NCI-H526 treated with DMSO at 0.1 percent for 48 hours (cell line): ENCODE data around the gene CHURC1.
A peak's percentile ranks its signal among the peaks of the same experiment; 100 is the strongest.

ENCODE experiments used
- DNase-seq: peaks from one replicate; lab custom pipeline; 2025; lab: John Stamatoyannopoulos, UW

Gene CHURC1

DNA sequence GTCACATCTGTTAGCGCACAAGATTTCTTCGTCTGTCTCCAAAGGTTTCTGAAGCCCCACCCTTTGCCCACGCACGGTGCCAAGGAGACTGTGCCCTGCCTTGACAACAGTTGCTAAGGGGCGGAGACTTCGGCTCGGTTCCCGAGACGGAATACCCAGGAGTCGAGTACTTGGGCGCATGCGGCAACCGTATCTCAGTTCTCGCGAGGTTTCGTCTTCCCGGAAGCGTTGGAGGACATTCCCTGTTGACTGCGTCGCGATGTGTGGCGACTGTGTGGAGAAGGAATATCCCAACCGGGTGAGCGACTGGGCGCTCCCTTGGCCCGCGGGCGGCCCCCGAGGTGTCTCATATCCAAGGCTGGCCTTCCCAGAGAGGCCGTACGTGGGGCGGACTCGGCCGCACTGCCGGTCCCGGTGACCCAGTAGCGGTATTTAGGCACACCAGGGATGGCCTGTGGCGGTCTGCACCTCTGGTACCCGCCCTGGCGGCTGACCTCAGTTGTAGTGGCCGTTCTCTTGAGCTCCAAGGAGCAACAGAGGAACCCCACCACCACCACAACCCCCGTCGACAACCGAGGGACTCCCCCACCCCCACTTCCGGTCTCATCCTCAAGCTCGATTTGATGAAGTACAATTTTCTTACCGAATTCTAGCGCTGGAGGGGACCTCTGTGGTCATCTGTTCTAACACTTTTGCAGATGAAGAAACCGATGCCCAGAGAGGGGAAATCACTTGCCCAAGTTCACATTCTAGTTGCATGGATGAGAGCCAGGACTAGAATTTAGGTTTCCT lies at the start of gene CHURC1:
CHURC1 (plus strand) TSS at position 219 of the 792 bp plus-strand sequence; CDS start at position 260, 41 bp downstream.
- DNase-seq: peak; percentile 96

DNA sequence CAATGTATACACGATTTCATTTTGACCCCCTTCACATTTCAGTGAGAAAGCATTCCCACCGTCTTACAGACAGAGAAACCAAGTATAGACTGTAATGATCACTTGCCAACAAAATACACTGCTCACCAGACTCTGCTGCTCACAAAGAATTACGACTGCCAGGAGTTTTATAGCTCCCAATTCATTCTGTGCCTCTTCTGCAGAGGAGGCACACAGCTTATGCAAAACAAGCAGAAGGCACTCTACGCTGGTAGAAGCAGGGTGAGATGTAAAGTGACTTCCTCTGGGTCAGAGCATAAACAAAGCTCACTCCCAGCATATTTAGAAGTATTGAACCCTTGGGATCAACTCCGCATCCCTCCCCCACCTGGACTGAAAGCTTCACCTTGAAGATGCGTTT lies 49.1 kb upstream of the CHURC1 start:
- peak; percentile 40 for DNase-seq

DNA sequence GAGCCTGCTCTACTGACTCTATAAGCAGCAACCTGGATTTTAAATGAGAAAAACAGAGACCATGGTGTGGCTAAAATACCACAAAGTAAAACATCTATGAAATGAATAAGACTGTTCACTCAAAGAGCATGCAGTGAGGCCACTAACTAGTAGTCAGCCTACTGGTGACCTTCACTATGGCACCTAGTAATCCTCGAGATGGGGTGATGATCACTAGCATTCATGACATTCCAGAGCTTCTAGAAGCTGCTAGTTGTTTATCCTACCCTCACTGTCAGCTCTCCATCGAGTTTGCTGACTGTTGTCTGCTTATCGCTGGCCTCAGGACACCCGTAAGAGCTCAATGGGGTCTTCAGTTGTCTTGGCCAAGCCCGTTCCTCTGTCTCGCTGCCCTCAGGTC lies 48.3 kb upstream of the CHURC1 start:
- no peak for DNase-seq

DNA sequence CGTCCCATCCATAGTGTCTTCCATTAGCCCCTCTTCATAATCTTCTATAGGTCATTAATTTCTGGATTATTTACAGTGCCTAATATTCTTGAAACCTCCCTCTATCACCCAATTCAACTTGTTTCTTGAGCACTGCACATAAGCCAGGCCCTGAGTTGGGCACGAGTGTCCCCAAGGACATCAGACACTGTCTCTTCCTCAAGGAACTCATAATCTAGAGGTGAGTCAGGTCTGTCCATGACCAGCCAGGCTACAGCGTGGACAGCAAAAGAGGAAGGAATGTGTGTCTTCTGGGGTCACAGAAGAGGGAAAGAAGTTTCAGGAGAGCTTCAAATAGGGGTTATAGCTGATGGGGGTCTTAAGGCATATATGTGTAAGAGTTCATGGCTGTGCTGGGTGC lies 47.1 kb upstream of the CHURC1 start:
- no peak for DNase-seq

DNA sequence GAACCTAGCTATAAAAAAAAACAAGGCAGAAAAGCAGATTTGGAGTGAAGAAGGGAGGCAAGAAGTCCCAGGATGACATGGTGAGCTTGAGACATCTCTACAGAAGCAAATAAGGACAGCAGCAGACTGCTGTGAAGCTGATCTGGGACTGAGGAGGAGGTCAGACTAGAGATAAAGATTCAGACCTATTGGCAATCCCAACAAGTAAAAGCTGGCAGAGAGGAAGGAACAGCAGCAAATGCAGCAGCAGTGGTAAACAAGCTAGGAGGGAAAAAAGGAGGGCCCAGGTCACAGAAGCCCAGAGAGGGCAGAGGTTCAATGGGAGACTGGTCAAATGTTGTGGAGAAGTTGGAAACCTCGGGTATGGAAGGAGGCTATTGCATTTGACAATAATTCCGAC lies 45.9 kb upstream of the CHURC1 start:
- DNase-seq: no peak

DNA sequence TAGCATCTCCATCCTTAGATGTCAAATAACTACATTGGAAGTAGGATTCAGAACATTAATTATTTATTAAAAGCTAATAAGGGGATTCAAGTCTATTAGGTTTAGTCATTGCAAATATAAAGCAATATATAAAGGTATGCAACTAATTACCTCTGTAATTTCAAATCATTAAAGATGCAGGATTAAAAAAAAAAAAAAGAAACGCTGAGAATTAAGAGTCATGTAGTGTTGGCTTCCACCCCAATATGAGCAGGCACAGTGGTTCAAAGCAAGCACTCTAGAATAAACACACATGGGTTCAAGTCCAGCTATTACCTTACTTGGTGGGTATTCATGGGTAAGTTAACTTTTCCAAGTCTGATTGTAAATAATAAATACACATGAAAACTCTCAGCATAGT lies 45.4 kb upstream of the CHURC1 start:
- no peak for DNase-seq

DNA sequence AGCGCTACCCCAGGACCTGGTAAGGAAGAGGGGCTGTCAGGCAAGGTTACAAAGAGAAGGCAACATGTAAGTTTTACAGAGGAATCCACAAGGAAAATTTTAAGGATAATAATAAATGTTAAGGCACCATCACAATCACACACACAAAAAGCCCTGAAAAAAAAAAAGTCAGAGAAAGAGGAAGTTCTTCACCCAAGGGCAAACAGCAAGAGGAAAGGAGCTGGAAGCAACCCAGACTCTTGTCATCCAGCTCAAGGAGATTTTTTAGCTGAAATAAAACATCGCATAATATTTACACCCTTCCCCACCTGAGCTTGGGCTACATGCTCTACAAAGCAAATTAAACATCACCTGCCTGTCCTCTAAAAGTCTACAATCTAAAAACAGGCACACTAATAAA lies 44.1 kb upstream of the CHURC1 start:
- no peak for DNase-seq

DNA sequence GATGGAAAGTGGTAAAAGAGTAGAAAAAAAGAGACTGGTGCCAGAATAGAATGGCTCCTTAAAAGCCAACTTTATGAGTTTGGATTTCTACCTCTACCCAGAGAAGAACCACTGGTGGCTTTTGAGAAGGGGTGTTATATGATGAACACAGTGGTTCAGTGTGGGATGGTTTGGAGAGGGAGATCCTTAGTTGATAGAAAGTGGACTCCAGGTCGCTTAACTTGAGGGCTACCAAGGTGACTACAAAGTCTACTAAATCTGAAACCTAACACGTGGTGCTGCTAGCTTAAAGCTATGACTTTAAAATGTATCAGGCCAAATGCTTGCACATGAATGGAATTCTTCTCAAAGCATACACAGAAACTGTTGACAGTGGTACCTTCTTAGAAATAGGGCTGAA lies 42.9 kb upstream of the CHURC1 start:
- DNase-seq: no peak

DNA sequence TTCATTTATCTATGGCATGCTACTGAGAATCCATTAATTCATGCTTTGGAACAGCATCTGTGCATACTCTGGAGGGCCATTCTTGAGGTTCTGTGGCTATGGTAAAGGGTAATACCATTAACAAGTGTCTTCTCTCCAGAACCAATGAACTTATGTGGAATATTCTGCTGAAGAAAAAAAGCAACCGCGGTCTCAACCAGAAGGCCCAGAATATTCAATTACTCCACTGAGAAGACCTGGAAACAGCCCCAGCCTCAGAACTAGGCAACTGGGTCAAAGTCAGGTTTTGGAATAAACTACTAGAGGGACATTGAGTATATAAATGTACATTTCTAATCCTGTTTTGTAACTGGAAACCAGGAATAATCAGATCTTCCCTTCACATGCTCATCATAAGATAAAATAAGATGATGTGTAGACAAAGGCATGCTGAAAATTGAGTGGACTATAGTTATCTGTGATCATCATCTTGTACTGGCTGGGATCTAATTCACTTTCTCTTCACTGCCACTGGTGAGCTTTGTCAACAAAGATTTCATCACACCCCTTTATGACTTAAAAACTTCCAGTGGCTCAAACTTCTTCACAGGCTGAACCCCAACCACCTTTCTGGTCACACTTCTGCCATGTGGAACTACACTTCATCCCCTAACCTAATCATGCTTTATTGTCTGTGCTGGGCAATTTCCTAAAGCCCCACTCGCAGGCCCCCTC lies 40.6 kb upstream of the CHURC1 start:
- no peak for DNase-seq

DNA sequence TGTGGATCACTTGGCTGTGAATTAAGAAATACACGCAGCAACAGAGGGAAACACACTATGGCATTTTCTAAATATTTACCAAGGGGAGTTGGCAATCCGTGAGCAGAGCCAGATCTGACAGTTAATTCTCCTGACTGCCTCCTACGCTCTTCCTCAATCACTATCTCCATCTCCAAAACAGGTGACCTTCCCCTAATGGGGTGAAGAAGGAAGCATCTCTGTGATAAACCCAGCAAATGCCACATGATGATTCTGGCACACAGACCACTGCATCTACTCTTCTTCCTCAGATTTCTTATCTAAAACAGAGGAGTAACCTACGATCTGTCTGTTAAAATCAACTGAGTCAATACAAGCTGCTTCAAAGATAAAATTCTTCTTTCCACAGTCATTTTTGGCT lies 38.9 kb upstream of the CHURC1 start:
- no peak for DNase-seq

DNA sequence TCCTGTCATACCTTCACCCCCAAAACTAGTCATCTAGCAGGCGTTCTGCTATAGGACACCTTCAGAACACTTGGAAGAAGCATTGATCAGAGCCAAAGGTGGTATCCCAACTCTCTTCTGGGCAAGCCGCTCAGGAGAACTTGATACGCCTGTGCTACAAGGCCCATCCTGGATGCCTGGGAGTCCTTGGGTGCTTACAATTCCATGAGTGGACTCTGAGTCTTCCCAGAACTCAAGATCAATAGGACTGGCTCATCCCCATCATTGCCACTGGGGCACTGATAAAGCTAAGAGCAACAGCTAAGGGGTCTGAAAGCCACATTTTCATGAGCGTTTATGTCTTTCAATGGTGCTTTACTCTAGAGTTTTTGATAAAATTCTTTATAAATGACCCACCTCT lies 36.4 kb upstream of the CHURC1 start:
- no peak for DNase-seq

DNA sequence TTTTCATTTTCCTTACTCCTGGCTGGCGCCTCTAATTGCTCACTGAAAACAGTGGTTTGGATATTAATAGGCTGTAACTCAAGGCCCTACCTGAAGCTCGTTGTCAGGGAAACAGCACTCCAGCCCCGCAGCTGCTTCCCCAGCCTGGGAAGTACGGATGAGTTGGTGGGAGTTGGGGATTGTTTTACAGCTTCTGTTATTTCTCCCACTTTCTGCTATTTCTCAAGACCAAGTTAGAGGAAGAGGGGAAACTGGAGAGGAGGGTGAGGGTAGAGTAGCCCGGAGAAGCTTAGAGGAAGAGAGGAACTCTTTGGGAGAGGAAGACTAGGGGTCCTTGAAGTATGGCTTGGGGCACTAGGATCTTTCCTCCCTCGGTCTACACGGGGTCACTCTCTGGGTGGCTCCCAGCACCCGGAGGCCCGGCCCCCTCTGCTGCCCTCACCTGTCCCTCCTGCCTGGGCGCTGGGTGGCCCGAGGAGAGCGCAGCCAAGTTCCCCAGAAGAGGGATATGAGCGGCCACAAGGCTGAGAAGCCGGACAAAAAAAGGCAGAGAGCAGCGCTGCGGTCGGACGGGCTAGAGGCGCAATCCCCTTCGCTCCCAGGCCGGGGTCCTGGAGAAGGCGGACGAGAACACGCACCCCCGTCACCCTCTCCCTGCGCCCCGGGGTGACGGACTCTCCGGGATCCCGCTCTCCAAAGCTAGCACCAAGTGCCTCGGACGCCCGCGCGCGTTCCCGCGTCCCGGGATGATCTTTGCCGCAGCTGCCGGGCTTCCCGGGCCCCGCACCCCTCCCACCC lies 35.2 kb upstream of the CHURC1 start:
- peak; percentile 40 for DNase-seq

DNA sequence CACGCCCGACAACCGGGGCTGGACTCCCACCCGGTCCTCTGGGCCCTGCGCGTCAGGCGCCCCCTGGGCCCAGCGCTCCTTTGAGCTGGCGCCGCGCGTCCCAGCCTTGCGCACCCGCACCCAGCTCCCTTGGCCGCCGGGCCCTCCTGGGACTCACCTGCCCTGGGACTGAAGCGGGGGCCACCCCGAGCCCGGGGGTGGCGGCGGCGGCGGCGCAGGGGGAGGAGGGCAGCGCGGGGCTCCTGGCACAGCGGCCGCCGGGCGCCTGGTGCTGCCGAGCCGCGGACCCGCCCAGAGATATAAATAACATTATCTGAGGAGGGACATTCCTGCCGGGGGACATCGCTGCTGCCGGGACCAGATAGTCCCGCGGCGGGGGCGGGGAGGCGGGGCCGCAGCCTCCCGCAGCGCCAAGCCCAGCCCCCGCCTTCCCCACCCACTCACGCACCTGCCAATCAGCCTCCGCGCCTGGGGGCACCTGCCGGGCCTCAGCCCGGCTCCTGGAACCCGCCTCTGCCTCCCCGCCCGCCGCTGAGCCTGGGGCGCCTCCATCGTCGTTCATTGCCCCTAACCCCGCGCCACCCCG lies 34.5 kb upstream of the CHURC1 start, which contains the start of gene SPTB:
SPTB (minus strand) TSS at position 273 of the 586 bp plus-strand sequence. CDS start 56,813 bp downstream, outside the sequence.
- DNase-seq: peak; percentile 47

DNA sequence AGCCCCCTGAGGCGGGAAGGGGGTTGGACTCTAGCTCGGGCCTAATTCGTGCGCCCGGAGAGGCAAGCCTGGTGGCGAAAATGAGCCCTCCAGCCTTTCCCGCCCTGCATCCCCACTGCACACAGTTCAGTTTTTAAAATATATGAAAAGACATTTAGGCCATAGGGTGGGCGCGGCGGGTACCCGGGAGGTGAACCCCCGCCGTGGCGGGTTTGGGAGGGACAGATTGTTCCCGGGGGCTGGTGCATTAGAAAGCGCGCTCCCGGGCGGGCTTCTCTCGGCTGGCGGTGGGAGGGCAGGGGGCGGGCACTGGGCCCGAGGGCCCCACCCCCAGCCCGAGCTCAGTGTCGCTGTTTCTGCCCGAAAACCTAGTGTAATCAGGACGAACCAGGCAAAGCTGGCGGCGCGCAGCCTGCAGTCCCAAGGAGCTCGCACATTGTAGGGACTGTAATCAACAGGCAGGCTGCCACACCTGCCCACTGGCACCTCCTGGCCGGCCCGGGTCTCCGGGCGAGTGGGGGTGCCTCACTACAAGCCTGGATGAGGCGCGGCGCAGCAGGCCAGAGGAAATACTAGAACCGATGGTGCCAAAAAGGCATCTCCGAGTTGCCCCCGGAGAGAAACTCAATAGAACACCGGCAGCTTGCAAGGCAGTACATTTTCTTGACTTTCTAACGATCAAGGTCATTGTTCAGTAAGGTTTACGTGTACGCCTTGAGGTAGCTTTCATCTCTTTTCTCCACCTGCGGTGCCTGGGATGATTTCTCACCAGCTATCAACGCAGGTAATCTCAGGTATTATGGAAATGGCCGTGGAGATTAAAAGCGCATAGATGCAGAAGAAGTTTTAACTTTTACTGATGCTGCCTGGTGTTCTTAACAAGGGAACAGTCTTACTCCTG lies 33.8 kb upstream of the CHURC1 start:
- DNase-seq: peak; percentile 54

DNA sequence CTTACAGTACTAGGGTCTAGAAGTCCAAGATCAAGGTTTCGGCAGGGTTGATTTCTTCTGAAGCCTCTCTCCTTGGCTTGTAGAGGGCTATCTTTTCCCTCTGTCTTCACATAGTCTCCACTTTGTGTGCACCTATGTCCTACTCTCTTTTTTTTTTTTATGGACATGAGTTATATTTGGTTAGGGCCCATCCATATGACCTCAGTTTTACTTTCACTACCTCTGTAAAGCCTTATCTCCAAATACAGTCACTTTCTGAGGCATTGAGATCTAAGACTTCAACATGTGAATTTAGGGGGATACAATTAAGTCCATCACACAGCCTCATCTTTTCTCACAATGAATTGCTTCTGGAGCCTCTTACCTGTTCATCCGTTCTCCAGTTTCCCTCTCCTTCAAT lies 28.7 kb upstream of the CHURC1 start:
- no peak for DNase-seq

DNA sequence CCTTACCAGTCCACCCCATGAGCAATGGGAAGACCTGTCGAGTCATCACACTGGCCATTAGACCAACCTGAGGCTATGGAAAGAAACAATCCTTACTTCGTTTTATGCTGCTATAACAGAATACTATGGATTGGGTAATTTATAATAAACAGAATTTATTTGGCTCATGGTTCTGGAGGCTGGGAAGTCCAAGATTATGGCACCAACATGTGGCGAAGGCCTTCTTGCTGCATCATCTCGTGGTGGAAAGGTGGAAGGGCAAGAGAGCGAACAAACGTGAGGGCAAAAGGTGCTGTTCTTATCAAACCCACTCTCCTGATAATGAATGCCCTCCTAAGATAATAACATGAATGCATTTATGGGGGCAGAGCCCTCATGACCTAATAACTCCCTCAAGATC lies 24.9 kb upstream of the CHURC1 start:
- DNase-seq: no peak

DNA sequence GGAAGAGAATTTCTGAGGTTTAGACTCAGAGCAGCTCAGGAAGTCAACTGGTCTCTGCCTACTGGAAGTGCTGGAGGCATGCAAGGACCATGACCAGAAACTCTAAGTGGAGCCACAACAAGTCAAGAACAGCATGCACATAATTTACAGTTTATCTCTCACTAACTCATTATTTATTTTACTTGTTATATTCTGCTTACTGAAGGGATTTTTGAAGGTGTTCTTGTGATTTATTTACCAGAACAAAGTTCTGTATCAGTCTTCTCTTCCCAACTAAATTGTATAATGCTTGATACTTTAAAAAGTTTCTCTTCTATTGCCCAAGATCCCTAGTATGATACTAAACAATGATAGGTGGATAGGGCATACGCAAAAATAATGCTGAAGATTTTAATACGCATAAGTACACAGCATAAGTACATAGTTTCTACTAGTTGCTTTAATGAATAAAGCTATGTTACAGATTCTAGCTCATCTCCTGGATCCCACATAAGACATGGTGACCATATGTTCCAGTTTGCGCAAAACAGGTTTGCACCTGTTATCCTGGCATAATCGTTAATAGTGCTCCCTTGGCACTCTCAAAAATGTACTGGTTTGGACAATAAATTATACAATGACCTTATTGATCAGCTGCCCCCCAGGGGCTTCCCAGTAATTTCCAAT lies 22.9 kb upstream of the CHURC1 start:
- DNase-seq: no peak

DNA sequence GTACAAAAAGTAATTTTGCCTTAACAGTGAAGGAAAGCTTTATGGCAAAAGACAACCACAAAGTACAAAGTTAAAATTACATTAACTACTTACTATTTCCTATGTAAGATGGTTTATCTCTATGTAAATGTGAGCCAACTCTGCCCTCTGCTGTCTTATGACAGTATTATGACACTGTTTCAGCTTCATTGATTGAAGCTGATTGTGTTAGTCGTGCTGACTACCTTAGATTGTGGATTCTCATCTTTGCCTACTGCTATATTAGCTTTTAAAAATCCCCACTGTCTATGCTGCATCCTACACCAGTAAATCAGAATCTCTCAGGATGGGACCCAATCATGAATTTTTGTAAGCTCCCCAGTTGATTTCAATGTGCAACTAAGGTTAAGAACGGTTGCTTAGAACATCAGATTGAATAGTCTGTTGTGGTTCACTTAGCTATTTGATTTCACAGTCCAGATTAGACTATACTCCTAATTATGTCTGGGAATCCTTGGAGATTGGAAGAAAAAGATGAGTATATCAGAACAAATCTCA lies 22.3 kb upstream of the CHURC1 start:
- DNase-seq: peak; percentile 62

DNA sequence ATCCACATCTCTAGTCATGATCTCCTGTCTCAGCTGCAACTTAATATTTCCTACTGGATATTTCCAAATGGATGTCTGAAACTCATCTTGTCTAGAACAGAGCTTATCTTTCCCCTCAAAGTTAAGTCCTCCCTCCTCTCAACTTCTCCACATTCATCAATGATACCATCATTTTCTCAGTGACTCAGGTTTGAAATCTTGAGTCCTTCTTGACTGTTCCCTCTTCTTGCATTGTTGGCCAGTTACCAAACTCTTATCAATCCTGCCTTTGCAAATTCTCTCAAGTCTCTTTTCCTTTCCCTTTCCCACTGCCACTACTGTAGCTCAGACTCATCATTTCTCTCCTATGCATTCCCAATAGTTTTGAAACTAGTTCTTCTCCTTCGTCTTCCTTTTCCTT lies 14.3 kb upstream of the CHURC1 start:
- DNase-seq: no peak

DNA sequence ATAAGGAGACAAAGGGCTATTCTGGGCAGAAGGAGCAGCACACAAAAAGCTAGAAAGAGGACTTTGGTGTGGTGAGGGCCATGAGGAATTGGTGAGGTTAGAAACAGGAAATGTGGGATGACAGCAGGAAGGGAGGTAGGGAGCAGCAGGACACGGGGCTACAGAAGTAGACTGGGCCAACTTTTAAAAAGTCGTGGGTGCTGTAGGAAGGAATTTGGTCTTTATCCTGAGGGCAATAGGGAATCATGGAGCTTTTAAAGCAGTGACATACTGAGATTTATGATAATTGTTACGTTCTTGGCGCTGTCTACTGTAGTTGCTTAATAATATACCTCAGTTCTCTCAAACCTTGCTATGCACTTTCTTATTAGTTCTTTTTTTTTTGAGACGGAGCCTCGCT lies 8.2 kb upstream of the CHURC1 start:
- DNase-seq: no peak
